IPS-15b (cell line): Measurements from ENCODE around the gene PAF1.

Experiments
- H3K27me3 ChIP-seq: one replicate; pipeline ENCODE4 v1.6.1; 2013; ENCODE audit warnings: low read length; ENCODE audit not compliant: control insufficient read depth, insufficient read depth
- H3K36me3 ChIP-seq: one replicate; pipeline ENCODE4 v1.6.1; 2013; ENCODE audit warnings: low read length; ENCODE audit not compliant: control insufficient read depth, insufficient read depth
- H3K4me1 ChIP-seq: one replicate; pipeline ENCODE4 v1.6.1; 2013; ENCODE audit warnings: mild to moderate bottlenecking, low read length; ENCODE audit not compliant: control insufficient read depth, insufficient read depth
- H3K4me3 ChIP-seq: one replicate; pipeline ENCODE4 v1.5.1; 2013; ENCODE audit warnings: low read depth, low read length
- H3K9ac ChIP-seq: one replicate; pipeline ENCODE4 v1.6.1; 2013; ENCODE audit warnings: low read depth, mild to moderate bottlenecking, low read length
- H3K9me3 ChIP-seq: one replicate; pipeline ENCODE4 v1.6.1; 2013; ENCODE audit warnings: mild to moderate bottlenecking, low read length; ENCODE audit not compliant: control insufficient read depth, insufficient read depth

Gene PAF1

DNA sequence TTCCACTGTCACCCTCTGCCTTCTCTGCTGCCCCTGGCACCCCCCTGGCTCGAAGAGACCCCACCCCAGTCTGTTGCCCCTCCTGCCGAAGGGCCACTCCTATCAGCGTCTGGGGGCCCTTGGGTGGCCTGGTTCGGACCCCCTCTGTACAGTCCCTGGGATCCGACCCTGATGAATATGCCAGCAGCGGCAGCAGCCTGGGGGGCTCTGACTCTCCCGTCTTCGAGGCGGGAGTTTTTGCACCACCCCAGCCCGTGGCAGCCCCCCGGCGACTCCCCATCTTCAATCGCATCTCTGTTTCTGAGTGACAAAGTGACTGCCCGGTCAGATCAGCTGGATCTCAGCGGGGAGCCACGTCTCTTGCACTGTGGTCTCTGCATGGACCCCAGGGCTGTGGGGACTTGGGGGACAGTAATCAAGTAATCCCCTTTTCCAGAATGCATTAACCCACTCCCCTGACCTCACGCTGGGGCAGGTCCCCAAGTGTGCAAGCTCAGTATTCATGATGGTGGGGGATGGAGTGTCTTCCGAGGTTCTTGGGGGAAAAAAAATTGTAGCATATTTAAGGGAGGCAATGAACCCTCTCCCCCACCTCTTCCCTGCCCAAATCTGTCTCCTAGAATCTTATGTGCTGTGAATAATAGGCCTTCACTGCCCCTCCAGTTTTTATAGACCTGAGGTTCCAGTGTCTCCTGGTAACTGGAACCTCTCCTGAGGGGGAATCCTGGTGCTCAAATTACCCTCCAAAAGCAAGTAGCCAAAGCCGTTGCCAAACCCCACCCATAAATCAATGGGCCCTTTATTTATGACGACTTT is 17.7 kb upstream of the PAF1 start:
- no peaks in the 10 kb centered on the region for H3K27me3 ChIP-seq
- peaks cover 19% of the 10 kb centered on the region for H3K4me1 ChIP-seq
- peaks cover 10% of the 10 kb centered on the region for H3K36me3 ChIP-seq
- peak overlapping the region; percentile 95 for H3K4me3 ChIP-seq
- H3K9me3 ChIP-seq, result no peaks in the 10 kb centered on the region
- no peak overlapping the region for H3K9ac ChIP-seq

DNA sequence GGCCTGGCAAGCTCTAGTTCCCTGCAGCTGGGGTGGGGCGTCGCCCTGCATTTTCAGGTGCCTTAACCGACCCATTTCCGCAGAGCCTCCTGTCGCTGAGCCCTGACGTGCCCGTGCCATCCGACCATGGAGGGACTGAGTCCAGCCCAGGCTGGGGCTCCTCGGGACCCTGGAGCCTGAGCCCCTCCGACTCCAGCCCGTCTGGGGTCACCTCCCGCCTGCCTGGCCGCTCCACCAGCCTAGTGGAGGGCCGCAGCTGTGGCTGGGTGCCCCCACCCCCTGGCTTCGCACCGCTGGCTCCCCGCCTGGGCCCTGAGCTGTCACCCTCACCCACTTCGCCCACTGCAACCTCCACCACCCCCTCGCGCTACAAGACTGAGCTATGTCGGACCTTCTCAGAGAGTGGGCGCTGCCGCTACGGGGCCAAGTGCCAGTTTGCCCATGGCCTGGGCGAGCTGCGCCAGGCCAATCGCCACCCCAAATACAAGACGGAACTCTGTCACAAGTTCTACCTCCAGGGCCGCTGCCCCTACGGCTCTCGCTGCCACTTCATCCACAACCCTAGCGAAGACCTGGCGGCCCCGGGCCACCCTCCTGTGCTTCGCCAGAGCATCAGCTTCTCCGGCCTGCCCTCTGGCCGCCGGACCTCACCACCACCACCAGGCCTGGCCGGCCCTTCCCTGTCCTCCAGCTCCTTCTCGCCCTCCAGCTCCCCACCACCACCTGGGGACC is 16.9 kb upstream of the PAF1 start:
- peaks cover 19% of the 10 kb centered on the region for H3K4me1 ChIP-seq
- no peaks in the 10 kb centered on the region for H3K27me3 ChIP-seq
- peaks cover 10% of the 10 kb centered on the region for H3K36me3 ChIP-seq
- peak overlapping the region; percentile 95 for H3K4me3 ChIP-seq
- no peaks in the 10 kb centered on the region for H3K9me3 ChIP-seq
- H3K9ac ChIP-seq, result peak overlapping the region; percentile 65

DNA sequence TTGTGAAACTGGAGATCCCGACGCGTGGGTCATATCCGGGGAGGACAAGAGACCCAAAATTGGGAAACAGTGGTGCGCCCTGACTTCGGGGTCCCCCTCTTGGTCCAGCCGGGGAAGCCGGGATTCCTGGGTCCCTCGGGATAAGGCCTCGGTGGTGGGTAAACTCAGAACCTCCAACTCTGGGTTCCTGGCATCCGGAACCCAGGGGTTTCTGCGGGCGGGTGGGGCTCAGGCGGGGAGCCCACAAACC is 16.4 kb upstream of the PAF1 start:
- Histone ChIP-seq H3K4me3 (peak overlapping the region; percentile 95), H3K27me3 (no peaks in the 10 kb centered on the region), H3K4me1 (peaks cover 19% of the 10 kb centered on the region), H3K36me3 (peaks cover 10% of the 10 kb centered on the region), H3K9ac (peak overlapping the region; percentile 65), H3K9me3 (no peaks in the 10 kb centered on the region)

DNA sequence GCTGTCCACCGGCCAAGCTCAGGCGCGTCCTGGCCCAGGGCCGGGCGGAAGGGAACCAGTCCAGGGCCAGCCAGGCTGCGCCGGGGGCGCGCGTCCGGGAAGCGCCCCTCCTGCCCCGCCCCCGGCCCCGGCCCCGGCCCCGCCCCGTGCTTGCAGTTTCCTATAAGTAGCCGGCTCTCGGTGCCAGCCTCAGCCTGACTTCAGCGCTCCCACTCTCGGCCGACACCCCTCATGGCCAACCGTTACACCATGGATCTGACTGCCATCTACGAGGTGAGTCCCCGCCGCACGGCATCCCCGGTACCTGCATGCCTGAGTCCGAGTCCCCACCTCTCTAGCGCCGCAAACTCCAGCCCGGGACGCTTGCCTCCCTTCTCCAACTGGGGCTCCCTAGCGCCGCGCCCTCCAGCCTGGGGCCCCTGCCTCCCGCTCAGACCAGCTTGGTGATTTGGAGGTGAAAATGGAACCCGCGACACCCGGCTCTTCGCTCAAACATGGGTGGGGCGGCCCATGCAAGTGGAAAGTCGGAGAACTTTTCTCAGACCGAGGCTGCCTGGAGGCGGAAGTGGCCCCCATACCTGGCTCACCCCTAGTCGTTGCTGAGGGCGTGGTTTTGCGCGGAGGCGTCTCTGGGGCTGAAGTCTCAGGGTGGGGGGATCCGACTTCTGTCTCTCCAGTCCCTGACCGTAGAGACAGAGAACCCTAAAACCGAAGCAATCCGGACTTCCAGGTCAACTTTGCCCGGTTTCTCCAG is 15.9 kb upstream of the PAF1 start, which contains the start of gene ZFP36:
Gene ZFP36, plus strand, starts transcription at position 192 of the 754 bp plus-strand sequence. Its CDS starts 58 bp downstream, at position 250.
- Histone ChIP-seq H3K27me3 (no peaks in the 10 kb centered on the region), H3K4me1 (peaks cover 23% of the 10 kb centered on the region), H3K9me3 (no peaks in the 10 kb centered on the region), H3K36me3 (peaks cover 10% of the 10 kb centered on the region), H3K9ac (peak within 1 kb of the TSS; percentile 65), H3K4me3 (peak within 1 kb of the TSS; percentile 95)

DNA sequence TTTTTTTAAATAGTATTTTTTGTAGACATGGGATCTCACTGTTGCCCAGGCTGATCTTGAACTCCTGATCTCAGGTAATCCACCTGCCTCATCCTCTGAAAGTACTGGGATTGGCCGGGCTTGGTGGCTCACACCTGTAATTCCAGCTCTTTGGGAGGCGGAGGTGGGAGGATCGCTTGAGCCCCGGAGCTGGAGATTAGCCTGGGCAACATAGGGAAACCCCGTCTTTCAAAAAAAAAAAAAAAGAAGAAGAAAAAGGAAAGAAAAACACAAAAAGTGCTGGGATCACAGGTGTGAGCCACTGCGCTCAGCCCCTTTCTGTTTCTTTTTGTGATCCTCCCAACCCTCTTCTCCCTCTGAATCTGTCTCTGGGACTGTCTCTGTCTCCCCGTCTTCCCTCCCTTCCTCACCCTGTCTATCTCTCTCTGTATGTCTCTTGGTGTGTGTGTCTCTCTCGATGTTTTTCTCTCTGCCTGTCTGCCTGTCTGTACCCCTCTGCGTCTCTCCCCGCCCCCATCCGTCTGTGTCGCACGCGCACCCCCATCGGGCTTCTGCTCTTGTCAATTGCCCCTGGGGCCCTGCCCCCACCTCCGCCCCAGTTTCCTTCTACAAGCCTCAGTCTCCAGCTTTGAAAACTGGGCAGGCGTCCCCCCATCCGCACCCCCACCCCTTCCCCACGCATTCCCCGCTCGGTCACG is 15.2 kb upstream of the PAF1 start:
- H3K27me3 ChIP-seq, result no peaks in the 10 kb centered on the region
- no peak overlapping the region for H3K9ac ChIP-seq
- H3K9me3 ChIP-seq, result no peaks in the 10 kb centered on the region
- peaks cover 10% of the 10 kb centered on the region for H3K36me3 ChIP-seq
- peaks cover 23% of the 10 kb centered on the region for H3K4me1 ChIP-seq
- peak overlapping the region; percentile 72 for H3K4me3 ChIP-seq

DNA sequence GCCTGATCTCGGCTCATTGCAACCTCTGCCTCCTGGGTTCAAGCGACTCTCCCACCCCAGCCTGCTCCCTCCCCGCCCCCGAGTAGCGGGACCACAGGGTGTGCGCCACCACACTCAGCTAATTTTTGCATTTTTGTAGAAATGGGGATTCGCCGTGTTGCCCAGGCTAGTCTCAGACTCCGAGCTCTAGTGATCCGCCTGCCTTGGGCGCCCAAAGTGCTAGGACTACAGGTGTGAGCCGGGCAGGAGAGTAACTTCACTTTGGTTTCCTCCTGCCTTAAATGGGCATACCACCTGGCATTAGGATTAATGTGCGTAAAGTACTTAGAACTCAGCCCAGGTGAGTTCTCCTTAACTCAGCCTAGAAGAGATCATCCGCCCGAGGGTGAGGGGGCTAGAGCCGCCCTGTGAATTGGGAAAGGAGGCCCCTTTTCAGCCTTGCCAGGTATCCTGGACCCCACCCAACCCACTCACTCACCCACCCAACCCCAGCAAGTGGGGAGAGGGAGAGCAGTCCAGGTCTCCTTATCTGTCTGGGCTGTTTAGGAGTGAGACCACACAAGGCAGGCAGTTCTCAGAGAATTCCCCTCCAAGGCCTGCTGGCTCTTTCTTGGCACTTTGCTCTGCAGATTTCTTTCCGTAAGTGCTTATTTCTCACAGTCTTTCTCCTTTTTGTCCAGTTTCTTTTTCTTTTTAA is 14.5 kb upstream of the PAF1 start:
- Histone ChIP-seq H3K4me3 (no peak overlapping the region), H3K4me1 (peaks cover 25% of the 10 kb centered on the region), H3K36me3 (peaks cover 10% of the 10 kb centered on the region), H3K9me3 (no peaks in the 10 kb centered on the region), H3K9ac (no peak overlapping the region), H3K27me3 (no peaks in the 10 kb centered on the region)

DNA sequence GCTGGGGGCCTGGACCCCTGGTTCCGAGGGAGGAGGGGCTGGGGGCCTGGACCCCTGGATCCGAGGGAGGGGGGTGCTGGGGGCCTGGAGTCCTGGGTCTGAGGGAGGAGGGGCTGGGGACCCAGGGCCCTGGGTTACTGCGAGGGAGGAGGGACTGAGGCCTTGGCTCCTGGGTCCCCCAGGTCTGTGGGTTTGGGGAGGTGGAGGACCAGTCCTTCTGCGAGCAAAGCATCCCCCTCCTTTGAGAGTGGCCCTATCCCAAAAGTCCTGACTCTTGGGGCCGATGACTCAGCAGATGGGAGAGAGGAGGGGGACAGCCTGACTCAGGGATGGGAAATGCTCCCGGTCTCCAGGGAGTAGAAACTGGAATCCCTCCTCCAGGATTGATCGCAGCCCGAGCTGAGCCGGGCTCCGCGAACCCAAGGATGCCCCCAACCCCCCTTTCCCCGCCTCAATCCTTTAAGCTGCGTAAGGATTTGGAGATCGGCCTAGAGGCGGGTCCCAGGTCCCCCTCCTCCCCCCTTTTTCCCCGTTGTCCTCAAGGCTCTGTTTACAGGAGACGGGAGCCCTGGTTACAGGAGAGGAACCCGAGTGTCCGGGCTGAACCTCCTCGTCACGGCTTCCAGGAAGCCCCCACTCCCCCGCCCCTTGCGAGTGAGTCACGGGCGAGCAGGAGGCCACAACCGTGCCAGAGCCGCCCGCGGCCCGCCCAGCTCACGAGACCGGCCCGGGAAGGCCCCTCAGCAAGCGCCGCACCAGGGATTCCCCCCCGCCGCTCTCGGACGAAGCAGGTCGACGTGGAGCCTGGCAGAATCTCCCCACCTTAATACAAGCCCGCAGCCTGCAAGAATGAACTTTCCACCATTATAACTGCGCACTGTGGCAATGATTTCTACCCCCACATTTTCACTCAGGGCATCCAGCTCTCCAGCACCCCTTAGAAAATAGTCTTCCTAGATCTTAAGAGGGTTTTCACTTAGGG is 12.7 kb upstream of the PAF1 start:
- Histone ChIP-seq H3K36me3 (peaks cover 10% of the 10 kb centered on the region), H3K9me3 (no peaks in the 10 kb centered on the region), H3K4me1 (peaks cover 20% of the 10 kb centered on the region), H3K27me3 (no peaks in the 10 kb centered on the region), H3K9ac (peak overlapping the region; percentile 62), H3K4me3 (peak overlapping the region; percentile 58)

DNA sequence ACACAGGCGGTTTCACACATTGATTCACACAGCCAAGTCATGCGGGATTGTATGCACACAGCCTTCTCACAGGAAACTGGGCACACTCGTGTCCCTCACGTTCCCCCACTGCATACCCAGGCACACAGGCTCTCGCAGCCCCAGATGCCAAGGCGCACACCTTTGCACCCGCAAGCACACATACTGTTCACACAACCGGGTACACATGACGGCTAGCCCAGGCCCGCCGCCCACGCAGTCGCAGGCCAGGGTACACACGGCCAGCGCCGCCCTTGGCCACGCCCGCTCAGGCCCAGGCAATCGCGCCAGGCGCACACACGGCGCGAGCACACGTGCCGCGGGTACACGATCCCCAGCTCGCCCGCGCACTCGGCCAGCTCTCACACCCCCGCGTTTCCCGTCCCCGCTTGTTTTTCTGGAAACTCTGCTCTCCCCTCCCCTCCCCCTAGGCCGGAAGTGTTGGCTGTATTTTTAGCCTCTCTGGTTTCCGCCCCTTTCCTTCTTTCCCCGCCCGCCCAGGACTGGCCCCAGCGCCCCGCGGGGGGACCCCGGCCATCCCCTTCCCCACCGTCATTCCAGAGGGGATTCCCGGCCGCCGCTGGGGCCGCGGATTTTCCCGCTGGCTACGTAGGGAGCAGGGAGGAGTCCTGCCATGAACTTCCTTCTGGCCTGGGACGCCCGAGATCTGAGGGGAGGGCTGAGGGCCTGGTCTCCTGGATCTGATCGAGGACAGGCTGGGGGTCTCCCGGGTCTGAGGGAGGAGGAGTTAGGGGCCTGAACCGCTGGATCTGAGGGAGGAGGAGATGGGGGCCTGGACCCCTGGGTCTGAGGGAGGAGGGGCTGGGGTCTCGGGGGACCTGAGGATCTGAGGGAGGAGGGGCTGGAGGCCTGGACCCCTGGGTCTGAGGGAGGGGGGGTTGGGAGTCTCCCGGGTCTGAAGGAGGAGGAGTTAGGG is 11.7 kb upstream of the PAF1 start:
- Histone ChIP-seq H3K4me1 (peaks cover 23% of the 10 kb centered on the region), H3K4me3 (peak overlapping the region; percentile 58), H3K36me3 (peaks cover 2% of the 10 kb centered on the region)

DNA sequence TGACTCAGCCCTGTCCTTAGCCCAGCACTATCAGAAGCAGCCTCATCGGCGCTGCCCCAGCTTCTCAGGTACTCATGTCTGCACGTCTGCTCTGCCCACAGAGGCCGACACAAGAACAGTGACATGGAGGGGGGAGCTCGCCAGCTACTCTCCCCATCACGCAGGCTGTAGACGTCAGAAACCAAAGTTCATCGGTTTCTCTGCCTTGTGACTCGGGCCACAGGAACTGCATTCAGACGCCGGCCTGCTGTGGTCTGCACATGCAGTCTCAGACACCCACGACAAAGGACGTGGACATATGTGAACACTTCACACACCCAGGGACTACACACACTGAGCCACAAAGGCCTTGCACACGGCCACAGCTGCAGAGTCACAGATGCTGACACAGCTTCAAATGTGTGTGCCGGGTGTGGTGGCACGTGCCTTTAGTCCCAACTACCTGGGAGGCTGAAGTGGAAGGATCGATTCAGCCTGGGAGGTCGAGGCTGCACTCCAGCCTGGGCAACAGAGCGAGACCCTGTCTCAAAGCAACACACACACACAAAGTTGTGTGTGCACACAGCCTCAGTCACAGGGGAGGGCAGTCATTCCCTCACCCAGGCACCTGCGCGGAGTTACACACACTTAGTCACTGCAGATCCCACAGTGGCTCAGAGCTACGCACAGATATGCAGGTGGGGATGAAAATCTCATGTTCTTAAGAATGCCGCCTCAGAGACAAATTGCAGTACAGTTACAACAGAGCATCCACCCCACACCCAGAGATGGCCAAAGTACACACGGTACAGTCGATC is 10.8 kb upstream of the PAF1 start:
- no peaks in the 10 kb centered on the region for H3K27me3 ChIP-seq
- peaks cover 2% of the 10 kb centered on the region for H3K36me3 ChIP-seq
- peak overlapping the region; percentile 70 for H3K9ac ChIP-seq
- peaks cover 23% of the 10 kb centered on the region for H3K4me1 ChIP-seq
- peak overlapping the region; percentile 58 for H3K4me3 ChIP-seq
- no peaks in the 10 kb centered on the region for H3K9me3 ChIP-seq

More for the DNA sequence above, 11.7 kb upstream of the PAF1 start:
- H3K9me3 ChIP-seq, result no peaks in the 10 kb centered on the region
- peak overlapping the region; percentile 70 for H3K9ac ChIP-seq
- H3K27me3 ChIP-seq, result no peaks in the 10 kb centered on the region
